Mesothelial cell of epicardium (in vitro differentiated cells): ENCODE results near the gene SLC6A17. TPM values are rescaled to one million over a fixed set of nuclear protein-coding genes. Genes with fewer than 3 reads are reported as not detected.

Experiments
- DNase-seq, 2 experiments: peaks; one replicate each; pipeline ENCODE4 v3.0.0; 2021; ENCODE audit warnings: low spot score in 2 of 2; ENCODE audit not compliant: unreplicated experiment in 2 of 2
- H3K27ac Mint-ChIP-seq: 2 replicates; pipeline ENCODE4 v1.8.0; 2021; ENCODE audit warnings: mixed read lengths
- H3K27me3 Mint-ChIP-seq: 2 replicates; pipeline ENCODE4 v1.8.0; 2021; ENCODE audit warnings: low read depth, mixed read lengths
- H3K36me3 Mint-ChIP-seq: 2 replicates; pipeline ENCODE4 v1.8.0; 2021; ENCODE audit warnings: mixed read lengths
- H3K4me1 Mint-ChIP-seq: 2 replicates; pipeline ENCODE4 v1.8.0; 2021; ENCODE audit warnings: mixed read lengths
- H3K4me3 Mint-ChIP-seq: 2 replicates; pipeline ENCODE4 v1.8.0; 2021; ENCODE audit warnings: mild to moderate bottlenecking, moderate library complexity, mixed read lengths
- H3K9me3 Mint-ChIP-seq: 2 replicates; pipeline ENCODE4 v1.8.0; 2021; ENCODE audit warnings: mixed read lengths
- CTCF ChIP-seq: fragments of 200-600 bp; sonication (generic); IDR thresholded peaks from one replicate; pipeline ENCODE4 v1.5.0; 2021; ENCODE audit warnings: antibody characterized with exemption; ENCODE audit not compliant: unreplicated experiment
- total RNA-seq: library from RNA; stranded (reverse); gene quantifications from 3 replicates; pipeline ENCODE4 v1.2.1, GENCODE V29; 2021

The SLC6A17 gene
- total RNA-seq, 1 donor from 2014 or later = 1.6 TPM

DNA sequence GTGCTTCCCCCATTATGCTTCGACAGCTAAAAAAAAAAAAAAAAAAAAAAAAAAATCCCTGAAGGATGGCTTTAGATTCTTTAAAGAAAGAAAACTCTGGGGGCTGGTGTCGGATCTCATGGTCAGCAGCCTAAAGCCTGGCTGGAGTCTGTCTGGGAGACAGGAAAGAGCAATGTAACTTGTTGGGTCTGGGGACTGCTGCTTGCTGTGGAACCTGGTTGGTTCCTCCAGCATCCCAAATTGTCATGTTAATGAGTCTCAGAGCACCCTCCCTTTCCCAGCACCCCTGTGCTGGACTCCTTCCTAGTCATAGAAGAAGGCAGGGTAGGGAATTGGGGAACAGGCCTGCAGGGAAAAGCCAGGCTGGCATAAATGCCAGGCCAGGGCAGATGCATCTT is 62.8 kb downstream of the SLC6A17 start:
- Mint-ChIP-seq H3K36me3 (no peaks in the 10 kb centered on the region), H3K9me3 (no peaks in the 10 kb centered on the region), H3K27me3 (peaks cover 74% of the 10 kb centered on the region), H3K4me1 (peaks cover 20% of the 10 kb centered on the region), H3K4me3 (no peak overlapping the region), H3K27ac (no peak overlapping the region)
- TF ChIP-seq CTCF = no peak
- no peak for DNase-seq

GRCh38 chr1:110214454-110215404 is 64.4 kb downstream of the SLC6A17 start:
- Mint-ChIP-seq H3K9me3 (no peaks in the 10 kb centered on the region), H3K4me3 (no peak overlapping the region), H3K4me1 (peaks cover 12% of the 10 kb centered on the region), H3K36me3 (no peaks in the 10 kb centered on the region), H3K27me3 (peaks cover 66% of the 10 kb centered on the region), H3K27ac (no peak overlapping the region)
- TF ChIP-seq CTCF = no peak
- DNase-seq = no peak

DNA sequence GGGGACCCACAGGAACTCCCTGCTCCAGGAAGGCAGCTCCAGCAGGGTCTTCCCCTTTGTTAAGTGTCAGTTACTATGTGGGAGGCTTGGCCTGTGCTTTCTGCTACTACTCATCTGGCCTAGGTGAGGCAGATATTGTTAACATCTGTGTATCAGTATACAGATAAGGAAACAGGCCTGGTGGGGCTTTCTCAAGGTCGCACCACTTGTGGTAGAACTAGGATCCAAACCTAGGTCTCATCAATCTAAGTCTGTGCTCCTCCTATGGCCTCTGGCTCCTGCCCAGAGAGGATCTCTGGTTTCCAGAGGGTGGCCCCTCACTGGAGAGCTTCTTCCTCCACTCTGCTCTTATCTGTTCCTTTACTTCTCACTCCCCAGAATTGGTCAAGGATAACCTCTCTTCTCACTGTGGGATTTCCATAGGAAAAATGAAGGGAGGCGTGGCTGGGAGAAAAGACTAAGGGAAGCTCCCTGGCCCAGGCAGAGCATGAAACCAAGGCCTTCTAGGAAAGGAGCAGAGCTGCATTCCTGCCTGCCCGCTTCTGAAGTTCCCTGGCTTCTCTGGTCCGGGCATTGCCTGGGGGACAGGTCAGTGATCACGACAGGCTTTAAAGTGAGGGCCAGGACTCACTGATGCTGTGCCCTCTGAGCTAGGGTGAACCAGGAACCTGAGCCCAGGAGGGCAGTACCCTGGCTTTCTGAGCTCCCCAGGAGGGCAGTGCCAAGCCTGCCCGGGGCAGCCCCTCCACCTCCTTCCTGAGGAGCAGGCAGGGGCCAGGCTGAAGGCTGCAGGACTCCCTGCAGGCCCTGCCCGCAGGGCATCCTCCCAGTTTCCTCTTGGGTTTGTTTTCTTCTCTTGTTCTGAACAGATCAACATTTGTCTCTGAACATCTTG is 65.6 kb downstream of the SLC6A17 start:
- H3K36me3 Mint-ChIP-seq = no peaks in the 10 kb centered on the region
- no peaks in the 10 kb centered on the region for H3K9me3 Mint-ChIP-seq
- peaks cover 11% of the 10 kb centered on the region for H3K4me1 Mint-ChIP-seq
- no peak overlapping the region for H3K27ac Mint-ChIP-seq
- no peak for TF ChIP-seq CTCF
- H3K27me3 Mint-ChIP-seq = peaks cover 64% of the 10 kb centered on the region
- no peak overlapping the region for H3K4me3 Mint-ChIP-seq
- no peak for DNase-seq

DNA sequence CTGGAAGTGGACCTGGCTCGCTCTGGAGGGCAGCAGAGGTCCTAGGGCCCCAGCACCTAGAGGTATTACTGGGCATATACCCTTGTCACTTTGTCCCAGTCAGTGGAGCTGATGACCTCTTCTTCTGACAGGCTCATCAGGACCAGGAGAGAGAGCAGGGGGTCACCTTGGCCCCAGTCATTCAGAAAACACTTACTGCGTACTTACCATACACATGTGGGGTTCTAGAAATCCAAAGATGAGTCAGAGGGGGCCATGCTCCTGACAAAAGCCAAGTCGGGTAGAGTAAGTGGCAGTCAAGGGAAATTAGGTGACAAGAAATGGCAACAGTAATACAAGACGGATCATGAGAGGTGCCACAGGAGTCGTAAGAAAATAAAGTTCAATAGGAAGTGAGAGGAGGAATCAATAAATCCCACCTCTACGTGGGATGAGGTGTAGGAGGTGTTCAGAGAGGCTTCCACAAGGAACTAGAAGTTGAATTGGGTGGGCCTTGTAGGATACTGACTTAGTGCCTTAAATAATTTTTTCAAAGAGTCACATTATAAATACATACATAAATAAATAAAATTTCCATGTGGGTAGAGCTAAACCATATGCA is 66.7 kb downstream of the SLC6A17 start:
- peaks cover 58% of the 10 kb centered on the region for H3K27me3 Mint-ChIP-seq
- H3K4me3 Mint-ChIP-seq = no peak overlapping the region
- no peak for TF ChIP-seq CTCF
- H3K36me3 Mint-ChIP-seq = no peaks in the 10 kb centered on the region
- no peaks in the 10 kb centered on the region for H3K9me3 Mint-ChIP-seq
- H3K27ac Mint-ChIP-seq = no peak overlapping the region
- DNase-seq = no peak
- peaks cover 6% of the 10 kb centered on the region for H3K4me1 Mint-ChIP-seq

- Mint-ChIP-seq H3K36me3 (no peaks in the 10 kb centered on the region), H3K4me1 (peaks cover 2% of the 10 kb centered on the region), H3K9me3 (no peaks in the 10 kb centered on the region), H3K4me3 (no peak overlapping the region), H3K27ac (no peak overlapping the region), H3K27me3 (peaks cover 52% of the 10 kb centered on the region)
- TF ChIP-seq CTCF = no peak
- no peak for DNase-seq
These were observed 67.8 kb downstream of the SLC6A17 start for GRCh38 chr1:110218137-110218536.
